ENCODE results near the gene OR10A6.

Gene OR10A6

GRCh38 chr11:7909585-7910285 lies 21.3 kb downstream of the OR10A6 start:
- DNase-seq: no peak

- DNase-seq: no peak
Measured at GRCh38 chr11:7907121-7907520, 23.9 kb downstream of the OR10A6 start.

GRCh38 chr11:7906481-7906880 lies 24.6 kb downstream of the OR10A6 start:
- no peak for DNase-seq

GRCh38 chr11:7905961-7906429 lies 25.1 kb downstream of the OR10A6 start:
- peak; percentile 26 for DNase-seq

- no peak for DNase-seq
Measured at GRCh38 chr11:7905549-7905948, 25.5 kb downstream of the OR10A6 start.

- peak; percentile 19 for DNase-seq
Measured at GRCh38 chr11:7904917-7905316, 26.2 kb downstream of the OR10A6 start.

- no peak for DNase-seq
Measured at GRCh38 chr11:7903940-7904339, 27.1 kb downstream of the OR10A6 start.

- no peak for DNase-seq
Measured at GRCh38 chr11:7901319-7901854, 29.7 kb downstream of the OR10A6 start.

- DNase-seq: no peak
Measured at GRCh38 chr11:7900686-7901085, 30.4 kb downstream of the OR10A6 start.

GRCh38 chr11:7899418-7899817 lies 31.6 kb downstream of the OR10A6 start:
- no peak for DNase-seq

GRCh38 chr11:7898666-7899283 lies 32.3 kb downstream of the OR10A6 start:
- no peak for DNase-seq

GRCh38 chr11:7896009-7896785 lies 34.9 kb downstream of the OR10A6 start:
- DNase-seq: no peak

GRCh38 chr11:7894251-7894650 lies 36.8 kb downstream of the OR10A6 start:
- no peak for DNase-seq

- no peak for DNase-seq
Measured at GRCh38 chr11:7893796-7894195, 37.3 kb downstream of the OR10A6 start.

- peak; percentile 84 for DNase-seq
Measured at GRCh38 chr11:7892840-7893254, 38.2 kb downstream of the OR10A6 start.

- DNase-seq: peak; percentile 45
Measured at GRCh38 chr11:7892059-7892699, 38.9 kb downstream of the OR10A6 start.

- peak; percentile 68 for DNase-seq
Measured at GRCh38 chr11:7890417-7891172, 40.5 kb downstream of the OR10A6 start.

GRCh38 chr11:7889985-7890384 lies 41.1 kb downstream of the OR10A6 start:
- no peak for DNase-seq

- no peak for DNase-seq
Measured at GRCh38 chr11:7882860-7883259, 48.2 kb downstream of the OR10A6 start.
